Activated CD4-positive, CD25-positive, alpha-beta regulatory T cell (primary cell): ENCODE results near the gene FAM25C.
"Not testable (repeated sequence)": the region's sequence is repeated elsewhere in the genome, so short reads cannot be mapped to it uniquely, and the experiment has no call there.

ENCODE experiments used
- DNase-seq, 4 experiments: peaks; one replicate each; lab custom pipeline; 2025; lab: John Stamatoyannopoulos, UW

Gene FAM25C

GRCh38 chr10:47957158-47957557 is 42.4 kb downstream of the FAM25C start:
- not testable (repeated sequence) for DNase-seq

DNA sequence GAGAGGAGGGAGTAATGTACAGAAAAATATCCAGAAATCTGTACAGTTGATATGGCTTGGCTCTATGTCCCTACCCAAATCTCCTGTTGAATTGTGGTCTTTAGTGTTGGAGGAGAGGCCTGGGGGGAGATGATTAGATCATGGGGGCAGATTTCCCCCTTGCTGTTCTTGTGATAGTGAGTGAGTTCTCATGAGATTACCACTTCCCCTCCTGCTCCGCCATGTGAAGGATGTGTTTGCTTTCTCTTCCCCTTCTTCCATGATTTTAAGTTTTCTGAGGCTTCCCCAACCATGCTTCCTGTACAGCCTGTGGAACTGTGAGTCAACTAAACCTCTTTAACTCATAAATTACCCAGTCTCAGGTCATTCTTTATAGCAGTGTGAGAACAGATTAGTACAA is 52.2 kb downstream of the FAM25C start:
- not testable (repeated sequence) for DNase-seq
